ENCODE data around the gene CHM. TPM values are rescaled to one million over a fixed set of nuclear protein-coding genes. Genes with fewer than 3 reads are reported as not detected.
"Not testable (repeated sequence)": the region's sequence is repeated elsewhere in the genome, so short reads cannot be mapped to it uniquely, and the experiment has no call there.

Gene CHM
- total and polyA plus RNA-seq, 2 of the 8 experiments (the other 6 are each of a cell fraction or from before 2014, with no cell fraction given), result 8.6 to 15.5 TPM

DNA sequence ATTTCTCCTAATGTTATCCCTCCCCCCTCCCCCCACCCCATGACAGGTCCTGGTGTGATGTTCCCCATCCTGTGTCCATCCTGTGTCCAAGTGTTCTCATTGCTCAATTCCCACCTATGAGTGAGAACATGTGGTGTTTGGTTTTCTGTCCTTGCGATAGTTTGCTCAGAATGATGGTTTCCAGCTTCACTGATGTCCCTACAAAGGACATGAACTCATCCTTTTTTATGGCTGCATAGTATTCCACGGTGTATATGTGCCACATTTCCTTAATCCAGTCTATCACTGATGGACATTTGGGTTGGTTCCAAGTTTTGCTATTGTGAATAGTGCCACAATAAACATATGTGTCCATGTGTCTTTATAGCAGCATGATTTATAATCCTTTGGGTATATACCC is 113.0 kb downstream of the CHM start:
- H2BK5ac ChIP-seq (ENCODE audit: low read depth, low read length); H4K91ac ChIP-seq (replicated peaks; ENCODE audit: insufficient read length, low read length); H2BK20ac ChIP-seq (ENCODE audit: low read length); H3K56ac ChIP-seq (replicated peaks; ENCODE audit: insufficient read length, low read depth, low read length); H3K18ac ChIP-seq (ENCODE audit: extremely low read depth, low read length); H3K23me2 ChIP-seq (ENCODE audit: low read depth, low read length); H3K27ac ChIP-seq (ENCODE audit: low read depth, low read length); DNase-seq (ENCODE audit: low read depth in 1 of 2, low spot score in 2 of 2); H3K9me3 ChIP-seq (ENCODE audit: insufficient read depth in 2 of 2, low read depth in 1 of 2, low read length in 1 of 2); H3K27me3 ChIP-seq (replicated peaks in 1 of 4; ENCODE audit: control insufficient read depth in 3 of 4, extremely low read depth in 1 of 4, insufficient read depth in 3 of 4, low read length in 3 of 4); H2BK15ac ChIP-seq (ENCODE audit: low read length); H4K5ac ChIP-seq (ENCODE audit: insufficient read length, low read depth, low read length); H3K4me3 ChIP-seq (ENCODE audit: extremely low read depth in 1 of 4, insufficient read depth in 2 of 4, low read depth in 3 of 4, low read length in 4 of 4); H3K79me1 ChIP-seq (ENCODE audit: low read depth, low read length); H3K4me1 ChIP-seq (replicated peaks in 1 of 4; ENCODE audit: control insufficient read depth in 3 of 4, insufficient read depth in 4 of 4, low read length in 3 of 4); H2AFZ ChIP-seq (ENCODE audit: low read length); FAIRE-seq; H3K14ac ChIP-seq (ENCODE audit: insufficient read length); H2AK5ac ChIP-seq (ENCODE audit: low read depth, low read length); H4K8ac ChIP-seq (ENCODE audit: extremely low read depth, insufficient read depth, low read length); H2BK12ac ChIP-seq (ENCODE audit: low read depth, low read length); CTCF ChIA-PET (ENCODE audit: partially characterized antibody); H3K4me2 ChIP-seq (ENCODE audit: insufficient read depth in 1 of 2, low read depth in 2 of 2, low read length in 2 of 2); POLR2A ChIA-PET (ENCODE audit: partially characterized antibody); H3K23ac ChIP-seq (ENCODE audit: insufficient read length); H3K9ac ChIP-seq (replicated peaks in 1 of 4; ENCODE audit: extremely low read depth in 1 of 4, low read depth in 3 of 4, low read length in 3 of 4); H2BK120ac ChIP-seq (replicated peaks; ENCODE audit: low read depth, low read length); H3K79me2 ChIP-seq (ENCODE audit: control insufficient read depth in 1 of 2, insufficient read depth in 2 of 2, low read length in 2 of 2); H4K20me1 ChIP-seq (replicated peaks in 1 of 2; ENCODE audit: control insufficient read depth in 1 of 2, insufficient read depth in 2 of 2, low read length in 2 of 2); H3K4ac ChIP-seq (replicated peaks; ENCODE audit: insufficient read length, low read depth, low read length); H3K36me3 ChIP-seq (ENCODE audit: control insufficient read depth in 2 of 4, insufficient read depth in 4 of 4, low read length in 3 of 4): not testable (repeated sequence)
- 96% methylated on average over 2 of the region's 2 CpGs; no CpG with 5 or more reads in 1 of the 2 experiments for WGBS, 2 experiments (ENCODE audit: extremely low coverage in 1 of 2, insufficient coverage in 1 of 2, insufficient read length in 1 of 2, insufficient replicate concordance in 2 of 2, low coverage in 1 of 2, low lambda C conversion rate in 2 of 2, missing lambda C conversion rate in 1 of 2)
